Mesenchymal stem cell (in vitro differentiated cells and primary cell): Measurements from ENCODE around the gene TAAR9.

ENCODE experiments used
- DNase-seq: peaks from one replicate; pipeline ENCODE4 v3.0.0-alpha.2; 2013
- H2AFZ ChIP-seq: one replicate; pipeline ENCODE4 v1.6.1; 2013; ENCODE audit warnings: low read depth, mild to moderate bottlenecking, control low read depth, inconsistent platforms, low read length, moderate library complexity
- H2AK5ac ChIP-seq: 2 replicates; pipeline ENCODE4 v1.6.1; 2013; ENCODE audit warnings: low read length, moderate library complexity, mild to moderate bottlenecking, inconsistent platforms; ENCODE audit not compliant: severe bottlenecking
- H2BK120ac ChIP-seq: one replicate; pipeline ENCODE4 v1.6.1; 2013; ENCODE audit warnings: low read depth, mild to moderate bottlenecking, inconsistent platforms, low read length, moderate library complexity
- H2BK12ac ChIP-seq, 2 experiments: one replicate each; pipeline ENCODE4 v1.6.1; 2013; ENCODE audit warnings: inconsistent platforms in 2 of 2, low read length in 2 of 2, mild to moderate bottlenecking in 2 of 2, moderate library complexity in 2 of 2, control low read depth in 1 of 2
- H2BK15ac ChIP-seq: one replicate; pipeline ENCODE4 v1.6.1; 2013; ENCODE audit warnings: mild to moderate bottlenecking, low read depth, inconsistent platforms; ENCODE audit not compliant: poor library complexity, severe bottlenecking
- H2BK5ac ChIP-seq: 2 replicates; pipeline ENCODE4 v1.6.1; 2013; ENCODE audit warnings: low read depth, mild to moderate bottlenecking, low read length, control low read depth, inconsistent platforms; ENCODE audit not compliant: poor library complexity, severe bottlenecking
- H3K14ac ChIP-seq, 2 experiments: one replicate each; pipeline ENCODE4 v1.6.1; 2013; ENCODE audit warnings: inconsistent platforms in 2 of 2, low read length in 2 of 2, control low read depth in 1 of 2, mild to moderate bottlenecking in 1 of 2, moderate library complexity in 1 of 2
- H3K18ac ChIP-seq, 2 experiments: one replicate each; pipeline ENCODE4 v1.6.1; 2013; ENCODE audit warnings: inconsistent platforms in 2 of 2, low read length in 2 of 2, control low read depth in 1 of 2, low read depth in 1 of 2, mild to moderate bottlenecking in 1 of 2
- H3K23ac ChIP-seq, 2 experiments: one replicate each; pipeline ENCODE4 v1.6.1; 2013; ENCODE audit warnings: inconsistent platforms in 2 of 2, low read length in 2 of 2, mild to moderate bottlenecking in 2 of 2, moderate library complexity in 2 of 2, control low read depth in 1 of 2
- H3K27ac ChIP-seq: 2 replicates; pipeline ENCODE4 v1.5.1; 2013; ENCODE audit warnings: mild to moderate bottlenecking, moderate library complexity, low read length, control low read depth, inconsistent platforms; ENCODE audit not compliant: poor library complexity, severe bottlenecking
- H3K27me3 ChIP-seq, 2 experiments: 2 replicates each; pipeline versions ENCODE4 v1.6.1 to v1.7.0; 2013; ENCODE audit warnings: low read length in 2 of 2, mild to moderate bottlenecking in 2 of 2, moderate library complexity in 2 of 2, control low read depth in 1 of 2, inconsistent platforms in 1 of 2; ENCODE audit not compliant: control insufficient read depth in 1 of 2, insufficient read depth in 1 of 2
- H3K36me3 ChIP-seq, 2 experiments: 2 replicates each; pipeline versions ENCODE4 v1.6.1 to v1.7.0; 2013; ENCODE audit warnings: low read length in 2 of 2, control low read depth in 1 of 2, inconsistent platforms in 1 of 2, low read depth in 1 of 2, mild to moderate bottlenecking in 1 of 2; ENCODE audit not compliant: insufficient read depth in 2 of 2, control insufficient read depth in 1 of 2
- H3K4ac ChIP-seq, 2 experiments: one replicate each; pipeline ENCODE4 v1.6.1; 2013; ENCODE audit warnings: inconsistent platforms in 2 of 2, low read length in 2 of 2, mild to moderate bottlenecking in 2 of 2, moderate library complexity in 2 of 2, control low read depth in 1 of 2, low read depth in 1 of 2
- H3K4me1 ChIP-seq: 2 replicates; pipeline ENCODE4 v1.6.1; 2013; ENCODE audit warnings: low read depth, low read length, control low read depth; ENCODE audit not compliant: control insufficient read depth, insufficient read depth
- H3K4me2 ChIP-seq: 2 replicates; pipeline ENCODE4 v1.6.1; 2013; ENCODE audit warnings: low read length, mild to moderate bottlenecking, inconsistent platforms; ENCODE audit not compliant: poor library complexity, severe bottlenecking
- H3K4me3 ChIP-seq, 2 experiments: 2 replicates each; pipeline versions ENCODE4 v1.5.1 to v1.7.0; 2013; ENCODE audit warnings: low read length in 2 of 2, mild to moderate bottlenecking in 2 of 2, control low read depth in 1 of 2, low read depth in 1 of 2; ENCODE audit not compliant: insufficient read depth in 1 of 2
- H3K79me1 ChIP-seq: replicated peaks from 2 replicates; pipeline ENCODE4 v1.6.1; 2013; ENCODE audit warnings: mild to moderate bottlenecking, control low read depth, low read length, inconsistent platforms; ENCODE audit not compliant: poor library complexity, severe bottlenecking
- H3K9ac ChIP-seq: 2 replicates; pipeline ENCODE4 v1.7.0; 2013; ENCODE audit warnings: mild to moderate bottlenecking, low read length, moderate library complexity
- H3K9me3 ChIP-seq: 2 replicates; pipeline ENCODE4 v1.7.0; 2013; ENCODE audit warnings: mild to moderate bottlenecking, low read length; ENCODE audit not compliant: control insufficient read depth
- H4K8ac ChIP-seq: one replicate; pipeline ENCODE4 v1.6.1; 2013; ENCODE audit warnings: inconsistent platforms, mild to moderate bottlenecking, low read length, moderate library complexity
- H4K91ac ChIP-seq: one replicate; pipeline ENCODE4 v1.6.1; 2013; ENCODE audit warnings: mild to moderate bottlenecking, low read length, inconsistent platforms
- WGBS: methylation state at CpG from one replicate; pipeline ENCODE4 v1.1.7; 2013; ENCODE audit warnings: mixed read lengths; 5-methylcytosine and 5-hydroxymethylcytosine counted together

Gene TAAR9

DNA sequence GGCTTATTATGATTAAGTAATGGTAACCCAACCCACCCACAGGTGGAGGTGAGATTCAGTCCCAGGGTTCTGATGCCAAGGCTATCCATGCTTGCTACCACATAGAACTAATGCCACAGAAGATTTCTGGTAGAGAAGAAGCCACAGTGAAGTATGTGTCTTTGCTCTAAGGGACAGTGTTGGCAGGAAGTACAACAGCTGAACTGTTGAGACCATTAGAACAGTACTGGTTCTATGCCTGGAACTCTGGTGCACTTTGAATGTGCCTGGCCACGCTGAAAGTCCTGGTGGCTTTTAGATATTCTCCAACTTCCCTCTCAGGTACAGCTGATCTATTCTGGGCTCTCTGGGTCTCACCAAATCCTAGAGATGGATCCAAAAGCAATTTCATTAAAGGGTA, 32.9 kb upstream of the TAAR9 start:
- DNase-seq = no peak
- H4K8ac ChIP-seq = no peak overlapping the region
- no peak overlapping the region for H3K9ac ChIP-seq
- no peak overlapping the region for H2AFZ ChIP-seq
- no peak overlapping the region for H2AK5ac ChIP-seq
- H3K9me3 ChIP-seq = no peaks in the 10 kb centered on the region
- no peak overlapping the region for H3K23ac ChIP-seq
- peaks cover 2% of the 10 kb centered on the region for H3K4me1 ChIP-seq
- no peak overlapping the region for H3K4me2 ChIP-seq
- H3K27ac ChIP-seq = no peak overlapping the region
- no peak overlapping the region for H3K4me3 ChIP-seq
- no peak overlapping the region for H3K18ac ChIP-seq
- no peak overlapping the region for H2BK15ac ChIP-seq
- H2BK120ac ChIP-seq = no peak overlapping the region
- H2BK5ac ChIP-seq = no peak overlapping the region
- no peaks in the 10 kb centered on the region for H3K27me3 ChIP-seq
- WGBS = 100% methylated on average over 1 of the region's 1 CpG
- H3K79me1 ChIP-seq = peaks cover 8% of the 10 kb centered on the region
- H4K91ac ChIP-seq = no peak overlapping the region
- H2BK12ac ChIP-seq = no peak overlapping the region
- H3K36me3 ChIP-seq = peaks cover 18 to 50% of the 10 kb centered on the region in 2 experiments
- no peak overlapping the region for H3K4ac ChIP-seq
- no peak overlapping the region for H3K14ac ChIP-seq

DNA sequence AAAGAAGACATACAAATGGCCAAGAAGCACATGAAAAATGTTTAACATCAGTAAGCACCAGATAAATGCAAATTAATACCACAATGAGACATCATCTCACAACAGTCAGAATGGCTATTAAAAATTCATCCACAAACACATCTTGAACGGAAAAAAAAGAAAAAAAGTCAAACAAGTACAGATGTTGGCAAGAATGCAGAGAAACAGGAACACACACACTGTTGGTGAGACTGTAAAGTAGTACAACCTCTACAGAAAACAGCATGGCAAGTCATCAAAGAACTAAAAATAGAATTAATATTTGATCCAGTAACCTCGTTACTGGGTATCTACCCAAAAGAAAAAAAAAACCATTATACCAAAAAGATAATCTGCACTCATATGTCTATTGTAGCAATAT, 31.6 kb upstream of the TAAR9 start:
- no peak overlapping the region for H3K9ac ChIP-seq
- no peak overlapping the region for H4K8ac ChIP-seq
- H2AK5ac ChIP-seq = no peak overlapping the region
- no peak overlapping the region for H2BK5ac ChIP-seq
- no peak overlapping the region for H4K91ac ChIP-seq
- H3K79me1 ChIP-seq = peaks cover 3% of the 10 kb centered on the region
- no peak overlapping the region for H3K4me2 ChIP-seq
- H3K4me3 ChIP-seq = no peak overlapping the region
- no peak overlapping the region for H2BK12ac ChIP-seq
- no peaks in the 10 kb centered on the region for H3K27me3 ChIP-seq
- H3K23ac ChIP-seq = no peak overlapping the region
- H3K9me3 ChIP-seq = no peaks in the 10 kb centered on the region
- peaks cover 2% of the 10 kb centered on the region for H3K4me1 ChIP-seq
- 100% methylated on average over 1 of the region's 2 CpGs for WGBS
- no peak overlapping the region for H2AFZ ChIP-seq
- H3K27ac ChIP-seq = no peak overlapping the region
- no peak overlapping the region for H3K18ac ChIP-seq
- no peak overlapping the region for H3K14ac ChIP-seq
- no peak overlapping the region for H2BK120ac ChIP-seq
- no peak overlapping the region for H2BK15ac ChIP-seq
- no peak overlapping the region for H3K4ac ChIP-seq
- peaks cover 12 to 37% of the 10 kb centered on the region in 2 experiments for H3K36me3 ChIP-seq
- DNase-seq = no peak

- H3K4me3 ChIP-seq = no peak overlapping the region
- H2BK5ac ChIP-seq = no peak overlapping the region
- no peak overlapping the region for H4K8ac ChIP-seq
- no peak overlapping the region for H3K4ac ChIP-seq
- no peak overlapping the region for H2BK120ac ChIP-seq
- 98% methylated on average over 3 of the region's 5 CpGs for WGBS
- peaks cover 2% of the 10 kb centered on the region for H3K4me1 ChIP-seq
- H3K4me2 ChIP-seq = no peak overlapping the region
- no peak overlapping the region for H2BK15ac ChIP-seq
- H3K18ac ChIP-seq = no peak overlapping the region
- H3K27ac ChIP-seq = no peak overlapping the region
- no peak overlapping the region for H3K23ac ChIP-seq
- H4K91ac ChIP-seq = no peak overlapping the region
- H2AFZ ChIP-seq = no peak overlapping the region
- no peak for DNase-seq
- no peak overlapping the region for H2BK12ac ChIP-seq
- no peak overlapping the region for H2AK5ac ChIP-seq
- no peak overlapping the region for H3K9ac ChIP-seq
- H3K27me3 ChIP-seq = no peaks in the 10 kb centered on the region
- H3K14ac ChIP-seq = no peak overlapping the region
- H3K9me3 ChIP-seq = no peaks in the 10 kb centered on the region
- peaks cover 9 to 31% of the 10 kb centered on the region in 2 experiments for H3K36me3 ChIP-seq
- H3K79me1 ChIP-seq = no peaks in the 10 kb centered on the region
Measured at GRCh38 chr6:132506869-132507808, 30.9 kb upstream of the TAAR9 start.

DNA sequence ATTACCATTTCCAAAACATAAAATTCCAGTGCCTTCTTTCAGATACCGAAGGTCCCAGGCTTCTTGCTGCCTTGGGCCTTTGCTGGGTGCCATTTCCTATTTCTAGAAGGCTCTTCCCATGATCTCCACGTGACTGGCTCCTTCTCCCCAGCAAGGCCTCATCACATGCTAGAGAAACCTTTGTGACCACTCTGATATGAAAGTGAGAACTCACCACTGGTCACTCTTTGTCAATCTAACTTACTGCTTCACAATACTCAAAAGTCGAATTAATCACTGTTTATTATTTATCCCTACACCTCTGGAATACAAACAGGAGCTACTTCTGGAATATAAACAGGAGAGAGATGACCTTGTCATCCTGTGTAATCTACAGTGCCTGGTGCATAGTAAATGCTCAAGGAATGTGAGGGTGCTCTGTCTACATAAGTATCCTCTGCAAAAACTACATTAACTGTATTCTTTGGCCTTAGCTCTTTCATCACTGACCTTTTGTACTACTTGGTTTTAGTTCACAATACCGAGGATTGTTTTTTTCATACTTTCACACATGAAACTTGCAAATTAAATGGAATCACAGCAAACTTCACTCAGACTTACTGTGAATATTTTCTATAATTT, 26.8 kb upstream of the TAAR9 start:
- no peak overlapping the region for H2BK120ac ChIP-seq
- no peak overlapping the region for H3K23ac ChIP-seq
- H3K27me3 ChIP-seq = no peaks in the 10 kb centered on the region
- peak overlapping the region; percentile 91 for H3K9ac ChIP-seq
- no peaks in the 10 kb centered on the region for H3K9me3 ChIP-seq
- H3K79me1 ChIP-seq = no peaks in the 10 kb centered on the region
- H3K27ac ChIP-seq = peak overlapping the region; percentile 69
- H3K4me3 ChIP-seq = peak overlapping the region in 1 of 2 experiments; percentile 78
- H4K8ac ChIP-seq = no peak overlapping the region
- H2AFZ ChIP-seq = no peak overlapping the region
- H2BK5ac ChIP-seq = no peak overlapping the region
- peaks cover 9 to 23% of the 10 kb centered on the region in 2 experiments for H3K36me3 ChIP-seq
- no peak overlapping the region for H2BK15ac ChIP-seq
- H2AK5ac ChIP-seq = no peak overlapping the region
- no peak overlapping the region for H4K91ac ChIP-seq
- no peaks in the 10 kb centered on the region for H3K4me1 ChIP-seq
- H3K4me2 ChIP-seq = peak overlapping the region; percentile 78
- no peak overlapping the region for H2BK12ac ChIP-seq
- WGBS = 63% methylated on average over 3 of the region's 4 CpGs
- H3K18ac ChIP-seq = no peak overlapping the region
- no peak overlapping the region for H3K4ac ChIP-seq
- no peak overlapping the region for H3K14ac ChIP-seq
- peak; percentile 36 for DNase-seq
